PC-9 (cell line): ENCODE data around the gene GABRB2.

Source experiments
- EZH2 ChIP-seq: fragments of 200-600 bp; sonication (generic); IDR thresholded peaks from 2 replicates; pipeline ENCODE4 v1.8.0; 2017; ENCODE audit warnings: antibody characterized with exemption, low read depth
- TF ChIP-seq, protein P1 (sequence below): fragments of 200-600 bp; sonication (generic); conservative IDR thresholded peaks from 2 replicates; pipeline ENCODE4 v1.6.1; 2017; ENCODE audit warnings: mixed run types, antibody characterized with exemption, mild to moderate bottlenecking, moderate library complexity

DNA sequence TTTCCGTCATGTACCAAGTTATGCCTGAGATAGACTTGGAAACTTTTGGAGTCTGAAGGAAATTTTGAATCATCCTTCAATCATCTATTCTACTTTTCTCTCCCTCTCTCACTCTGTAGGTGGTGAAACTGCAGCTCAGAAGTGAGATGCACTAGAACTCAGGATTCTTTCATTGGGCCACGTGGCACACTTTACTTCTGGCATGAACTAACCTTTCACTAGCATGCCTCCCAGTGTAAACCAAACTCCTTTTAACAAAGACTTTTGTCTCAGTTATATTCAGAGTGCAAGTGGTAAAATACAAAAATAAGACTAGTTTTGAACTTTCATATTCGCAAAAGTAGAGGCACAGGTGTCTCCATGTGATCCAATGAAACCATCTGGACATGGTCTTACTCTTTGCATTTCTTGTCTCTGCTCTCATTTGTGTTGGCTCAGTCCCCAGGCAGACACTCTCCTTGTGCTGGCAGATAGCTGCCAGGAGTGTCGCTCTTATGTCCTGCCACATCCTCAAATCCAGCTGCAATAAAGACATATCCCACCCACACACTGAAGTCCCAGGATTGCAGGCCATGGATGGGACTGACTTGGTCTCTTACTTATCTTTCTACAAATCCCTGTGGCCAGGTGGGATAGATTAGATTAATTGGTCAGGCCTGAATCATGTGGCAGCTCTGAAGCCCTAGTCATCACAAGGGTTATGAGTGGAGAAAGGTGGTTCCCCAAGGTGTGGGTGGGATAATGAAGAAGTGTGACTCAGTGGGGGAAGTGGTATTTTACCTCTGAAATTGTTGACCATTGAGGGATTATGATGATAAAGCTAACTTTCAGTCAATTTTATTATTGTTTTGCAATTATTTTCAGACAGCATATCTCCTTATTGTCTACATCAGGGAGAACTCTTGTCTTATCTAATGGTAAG is 267.5 kb downstream of the GABRB2 start:
- TF ChIP-seq, protein P1, sequence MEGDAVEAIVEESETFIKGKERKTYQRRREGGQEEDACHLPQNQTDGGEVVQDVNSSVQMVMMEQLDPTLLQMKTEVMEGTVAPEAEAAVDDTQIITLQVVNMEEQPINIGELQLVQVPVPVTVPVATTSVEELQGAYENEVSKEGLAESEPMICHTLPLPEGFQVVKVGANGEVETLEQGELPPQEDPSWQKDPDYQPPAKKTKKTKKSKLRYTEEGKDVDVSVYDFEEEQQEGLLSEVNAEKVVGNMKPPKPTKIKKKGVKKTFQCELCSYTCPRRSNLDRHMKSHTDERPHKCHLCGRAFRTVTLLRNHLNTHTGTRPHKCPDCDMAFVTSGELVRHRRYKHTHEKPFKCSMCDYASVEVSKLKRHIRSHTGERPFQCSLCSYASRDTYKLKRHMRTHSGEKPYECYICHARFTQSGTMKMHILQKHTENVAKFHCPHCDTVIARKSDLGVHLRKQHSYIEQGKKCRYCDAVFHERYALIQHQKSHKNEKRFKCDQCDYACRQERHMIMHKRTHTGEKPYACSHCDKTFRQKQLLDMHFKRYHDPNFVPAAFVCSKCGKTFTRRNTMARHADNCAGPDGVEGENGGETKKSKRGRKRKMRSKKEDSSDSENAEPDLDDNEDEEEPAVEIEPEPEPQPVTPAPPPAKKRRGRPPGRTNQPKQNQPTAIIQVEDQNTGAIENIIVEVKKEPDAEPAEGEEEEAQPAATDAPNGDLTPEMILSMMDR: no peak
- TF ChIP-seq EZH2: no peak
